Spleen (tissue), 11 donors: ENCODE measurements around the gene EXOSC9. TPM values are rescaled to one million over a fixed set of nuclear protein-coding genes. Genes with fewer than 3 reads are reported as not detected.

Source experiments
- DNase-seq: peaks from one replicate; pipeline ENCODE4 v3.0.0-alpha.2; 2020
- H3K27ac ChIP-seq, 8 donors: fragments of 200-600 bp; sonication (generic) in 7 of 8; 1 replicate in 4 of 8; 2 replicates in 4 of 8; pipeline versions ENCODE4 v1.5.0 to v1.8.0; 2016 to 2021; ENCODE audit warnings: inconsistent platforms in 4 of 8, mild to moderate bottlenecking in 4 of 8, moderate library complexity in 1 of 8
- H3K27me3 ChIP-seq, 7 donors: fragments of 200-600 bp; sonication (generic) in 6 of 7; replicated peaks in 1 of 7; 1 replicate in 4 of 7; 2 replicates in 3 of 7; pipeline versions ENCODE4 v1.5.0 to v1.8.0; 2016 to 2021; ENCODE audit warnings: inconsistent platforms in 3 of 7, mild to moderate bottlenecking in 1 of 7
- H3K36me3 ChIP-seq, 6 donors: fragments of 200-600 bp; sonication (generic) in 5 of 6; 1 replicate in 4 of 6; 2 replicates in 2 of 6; pipeline versions ENCODE4 v1.5.0 to v1.8.0; 2016 to 2021; ENCODE audit warnings: inconsistent platforms in 2 of 6
- H3K4me1 ChIP-seq, 6 donors: fragments of 200-600 bp; sonication (generic) in 5 of 6; 1 replicate in 3 of 6; 2 replicates in 3 of 6; pipeline versions ENCODE4 v1.5.0 to v1.8.0; 2016 to 2021; ENCODE audit warnings: inconsistent platforms in 3 of 6
- H3K4me3 ChIP-seq, 8 donors: fragments of 200-600 bp; sonication (generic) in 7 of 8; 1 replicate in 4 of 8; 2 replicates in 4 of 8; pipeline versions ENCODE4 v1.5.0 to v1.8.0; 2016 to 2021; ENCODE audit warnings: inconsistent platforms in 4 of 8, mild to moderate bottlenecking in 4 of 8, moderate library complexity in 2 of 8
- H3K9me3 ChIP-seq, 8 donors: fragments of 200-600 bp; sonication (generic) in 7 of 8; 1 replicate in 4 of 8; 2 replicates in 4 of 8; pipeline versions ENCODE4 v1.5.0 to v1.8.0; 2016 to 2021; ENCODE audit warnings: inconsistent platforms in 4 of 8
- CTCF ChIP-seq, 11 experiments: fragments of 200-600 bp in 7 of 11; fragments of 450-650 bp in 4 of 11; sonication (generic) in 4 of 11; IDR thresholded peaks in 8 of 11; conservative IDR thresholded peaks in 3 of 11; 1 replicate in 7 of 11; 2 replicates in 4 of 11; pipeline versions ENCODE4 v1.4.0 to v1.8.0; 2016 to 2021; ENCODE audit warnings: antibody characterized with exemption in 11 of 11, inconsistent platforms in 4 of 11, mild to moderate bottlenecking in 1 of 11
- POLR2A ChIP-seq, 3 donors: fragments of 450-650 bp; IDR thresholded peaks; one replicate each; pipeline ENCODE4 v1.5.1; 2017; ENCODE audit warnings: antibody characterized with exemption in 3 of 3, mild to moderate bottlenecking in 1 of 3
- POLR2AphosphoS5 ChIP-seq, 3 donors: sonication (generic); formaldehyde crosslinking; IDR thresholded peaks; one replicate each; pipeline ENCODE4 v1.5.1; 2017; ENCODE audit warnings: antibody characterized with exemption in 3 of 3
- WGBS, 5 donors: extraction: QIAGEN DNeasy Blood & Tissue Kit in 3 of 5; methylation state at CpG; one replicate each; pipeline versions ENCODE4 v1.1.5 to v1.1.7; 2013 to 2018; 5-methylcytosine and 5-hydroxymethylcytosine counted together
- intact Hi-C: fragments of 100-400 bp; cut with DNase I; formaldehyde crosslinking; loops from one replicate; pipeline ENCODE4 v1.15.0; 2023; ENCODE audit warnings: low total_unique reads
- polyA plus RNA-seq, 3 donors: library from polyadenylated mRNA; stranded (reverse); fragments of 200-250 nt; gene quantifications; one replicate each; pipeline ENCODE4 v1.2.1, GENCODE V29; 2013
- total RNA-seq, 7 donors: library from RNA; depleted of rRNA in 3 of 7; stranded (reverse); fragments of >200 nt in 3 of 7; fragmentation: NEBNext Ultra II Directional in 4 of 7; extraction: Animal tissue kit (Norgen Biotek cat#: 25700) in 4 of 7; gene quantifications; one replicate each; pipeline versions ENCODE4 v1.1.0 to v1.2.1, GENCODE V29; 2016 to 2021
- donor health status: healthy with polysubstance abuse.
- donor health status: DM: no; HTN: no; CAD: no; lungs with moderate emphysema.
- donor health status: DM: no; HTN: no; CAD: no.
- donor health status: Bipolar disorder and iron deficiency.
- donor health status: healthy.
- donor health status: DM: no; HTN: no; CAD: no.
- donor health status: DM: yes; HTN: yes; CAD: no.

Gene EXOSC9
- total and polyA plus RNA-seq, 10 donors: 20.6 to 41.5 (median 24.2) TPM

- Histone ChIP-seq H3K27ac (no peak overlapping the region), H3K27me3 (no peaks in the 10 kb centered on the region), H3K9me3 (no peaks in the 10 kb centered on the region), H3K4me3 (no peak overlapping the region), H3K36me3 (peaks cover 12 to 91% (median 80%) of the 10 kb centered on the region in 6 donors), H3K4me1 (peaks cover 12 to 40% (median 29%) of the 10 kb centered on the region in 6 donors)
- intact Hi-C loops: no loop called here
- 82 to 91% (median 84%) methylated on average over 4 of the region's 4 CpGs for WGBS, 5 donors
- TF ChIP-seq POLR2A (IDR thresholded peaks at IDR 0.05): no peak
- TF ChIP-seq CTCF (IDR thresholded peaks at IDR 0.05 in 8 of 11, conservative IDR thresholded peaks at IDR 0.05 in 3 of 11): no peak
- TF ChIP-seq POLR2AphosphoS5 (IDR thresholded peaks at IDR 0.05): no peak
- DNase-seq: no peak
Measured at GRCh38 chr4:121806411-121806810, 5.3 kb downstream of the EXOSC9 start.

- intact Hi-C loops: no loop called here
- Histone ChIP-seq H3K27me3 (no peaks in the 10 kb centered on the region), H3K27ac (no peak overlapping the region), H3K4me1 (no peaks in the 10 kb centered on the region), H3K4me3 (no peak overlapping the region), H3K9me3 (no peaks in the 10 kb centered on the region), H3K36me3 (peaks cover 12 to 100% (median 92%) of the 10 kb centered on the region in 6 donors)
- TF ChIP-seq POLR2AphosphoS5 (IDR thresholded peaks at IDR 0.05): no peak
- DNase-seq: no peak
Measured at GRCh38 chr4:121811122-121811521, 10.0 kb downstream of the EXOSC9 start.

DNA sequence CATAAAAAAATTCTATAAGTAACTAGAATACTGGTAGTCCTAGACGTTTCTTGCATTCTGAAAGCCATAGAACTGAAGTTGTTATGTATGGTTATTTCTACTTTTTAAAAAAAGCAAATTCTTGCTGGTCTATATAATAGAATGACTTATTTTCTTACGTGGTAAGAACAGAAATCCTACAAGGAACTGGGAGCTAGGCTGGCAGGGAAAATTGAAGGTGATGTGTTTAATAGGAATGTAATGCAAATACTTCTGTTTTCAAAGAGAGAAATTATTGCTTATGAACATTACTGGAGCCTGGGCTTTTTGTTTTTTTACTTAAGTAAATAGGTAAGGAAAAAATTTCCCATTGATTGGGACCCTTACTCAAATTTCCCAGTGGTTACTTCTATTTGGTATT, 13.6 kb downstream of the EXOSC9 start:
- intact Hi-C loops: no loop called here
- TF ChIP-seq CTCF (IDR thresholded peaks at IDR 0.05 in 8 of 11, conservative IDR thresholded peaks at IDR 0.05 in 3 of 11) (no peak), POLR2AphosphoS5 (IDR thresholded peaks at IDR 0.05) (no peak), POLR2A (IDR thresholded peaks at IDR 0.05) (no peak)
- Histone ChIP-seq H3K27ac (no peak overlapping the region), H3K27me3 (no peaks in the 10 kb centered on the region), H3K4me3 (no peak overlapping the region), H3K9me3 (no peaks in the 10 kb centered on the region), H3K4me1 (no peaks in the 10 kb centered on the region), H3K36me3 (peaks cover 4 to 100% (median 82%) of the 10 kb centered on the region in 6 donors)
- 89 to 94% (median 92%) methylated on average over 2 of the region's 2 CpGs for WGBS, 5 donors
- DNase-seq: no peak

- WGBS, 5 donors: 84 to 95% (median 91%) methylated on average over 3 of the region's 3 CpGs
Measured at GRCh38 chr4:121817006-121817405, 15.9 kb downstream of the EXOSC9 start.

More at GRCh38 chr4:121817006-121817405, 15.9 kb downstream of the EXOSC9 start:
- peaks cover 0 to 7% (median 0%) of the 10 kb centered on the region in 6 donors for H3K4me1 ChIP-seq
- no peak for DNase-seq
- no peaks in the 10 kb centered on the region for H3K9me3 ChIP-seq
- intact Hi-C loops: no loop called here
- H3K27ac ChIP-seq: no peak overlapping the region
- no peak overlapping the region for H3K4me3 ChIP-seq
- no peaks in the 10 kb centered on the region for H3K27me3 ChIP-seq
- TF ChIP-seq POLR2A (IDR thresholded peaks at IDR 0.05) (no peak), CTCF (IDR thresholded peaks at IDR 0.05 in 8 of 11, conservative IDR thresholded peaks at IDR 0.05 in 3 of 11) (no peak), POLR2AphosphoS5 (IDR thresholded peaks at IDR 0.05) (no peak)
- H3K36me3 ChIP-seq: peaks cover 3 to 85% (median 60%) of the 10 kb centered on the region in 6 donors
